Measurements from ENCODE around the gene EML1.

Gene EML1

GRCh38 chr14:99891900-99892299 is 98.7 kb downstream of the EML1 start:
- no peak for DNase-seq (ENCODE audit: extremely low read depth, low read depth)
- TF ChIP-seq CTCF (IDR thresholded peaks at IDR 0.05; ENCODE audit: low read depth, low read length) = no peak

- no peak for TF ChIP-seq CTCF (IDR thresholded peaks at IDR 0.05; ENCODE audit: low read depth, low read length)
- DNase-seq (ENCODE audit: extremely low read depth, low read depth) = no peak
Measured at GRCh38 chr14:99892406-99892805, 99.2 kb downstream of the EML1 start.

- DNase-seq (ENCODE audit: extremely low read depth, low read depth) = no peak
- TF ChIP-seq CTCF (IDR thresholded peaks at IDR 0.05; ENCODE audit: low read depth, low read length) = no peak
Measured at GRCh38 chr14:99896361-99896760, 103.1 kb downstream of the EML1 start.

- DNase-seq (ENCODE audit: extremely low read depth, low read depth) = no peak
Measured at GRCh38 chr14:99899578-99900178, 106.5 kb downstream of the EML1 start.

GRCh38 chr14:99902925-99903324 is 109.7 kb downstream of the EML1 start:
- DNase-seq (ENCODE audit: extremely low read depth, low read depth) = no peak

More at GRCh38 chr14:99899578-99900178, 106.5 kb downstream of the EML1 start:
- peak; percentile 51 for TF ChIP-seq CTCF (IDR thresholded peaks at IDR 0.05; ENCODE audit: low read depth, low read length)

GRCh38 chr14:99904506-99904905 is 111.3 kb downstream of the EML1 start:
- DNase-seq (ENCODE audit: extremely low read depth, low read depth) = no peak
- no peak for TF ChIP-seq CTCF (IDR thresholded peaks at IDR 0.05; ENCODE audit: low read depth, low read length)

More at GRCh38 chr14:99902925-99903324, 109.7 kb downstream of the EML1 start:
- TF ChIP-seq CTCF (IDR thresholded peaks at IDR 0.05; ENCODE audit: low read depth, low read length) = no peak

GRCh38 chr14:99905121-99905520 is 111.9 kb downstream of the EML1 start:
- DNase-seq (ENCODE audit: extremely low read depth, low read depth) = no peak

More at GRCh38 chr14:99905121-99905520, 111.9 kb downstream of the EML1 start:
- no peak for TF ChIP-seq CTCF (IDR thresholded peaks at IDR 0.05; ENCODE audit: low read depth, low read length)

Data from AG09319 (cell line).